ENCODE data around the gene DCLRE1B. TPM values are rescaled to one million over a fixed set of nuclear protein-coding genes. Genes with fewer than 3 reads are reported as not detected.

DCLRE1B gene
- polyA plus RNA-seq, 1 experiment = 4.5 TPM

- no peak overlapping the region for H3K4me3 ChIP-seq (ENCODE audit: low read depth, low read length)
Observed at GRCh38 chr1:113912594-113913311, 7.6 kb downstream of the DCLRE1B start.

GRCh38 chr1:113913312-113913668 is 8.2 kb downstream of the DCLRE1B start:
- H3K4me3 ChIP-seq (ENCODE audit: low read depth, low read length) = no peak overlapping the region
- ChIA-PET POLR2A (interaction anchor here (0.6 kb wide), 1 partner anchor 259 kb away, joined by 3 read pairs; no protein-coding TSS in a partner anchor), CTCF (interaction anchor here (0.6 to 1.3 kb wide), 3 partner anchors 16 to 125 kb away, joined by 3 to 4 read pairs (median 4); partner anchors contain the start of gene HIPK1)
- no peak for DNase-seq (ENCODE audit: low read depth)
- no peaks in the 10 kb centered on the region for H3K27me3 ChIP-seq (ENCODE audit: control insufficient read depth, insufficient read depth, low read length)
- no peak for TF ChIP-seq CTCF (IDR thresholded peaks at IDR 0.05; ENCODE audit: insufficient read depth, low read depth, low read length)
- peaks cover 5% of the 10 kb centered on the region for H3K36me3 ChIP-seq (ENCODE audit: control insufficient read depth, insufficient read depth, low read length)

More at GRCh38 chr1:113912594-113913311, 7.6 kb downstream of the DCLRE1B start:
- ChIA-PET CTCF (interaction anchor here (0.6 to 1.3 kb wide), 3 partner anchors 16 to 125 kb away, joined by 3 to 4 read pairs (median 4); partner anchors contain the start of gene HIPK1), POLR2A (interaction anchor here (0.6 kb wide), 2 partner anchors 105 to 258 kb away, joined by 3 to 9 read pairs; no protein-coding TSS in a partner anchor)
- TF ChIP-seq CTCF (IDR thresholded peaks at IDR 0.05; ENCODE audit: insufficient read depth, low read depth, low read length) = no peak
- Histone ChIP-seq H3K27me3 (ENCODE audit: control insufficient read depth, insufficient read depth, low read length) (no peaks in the 10 kb centered on the region), H3K36me3 (ENCODE audit: control insufficient read depth, insufficient read depth, low read length) (peaks cover 5% of the 10 kb centered on the region)
- DNase-seq (ENCODE audit: low read depth) = no peak

DNA sequence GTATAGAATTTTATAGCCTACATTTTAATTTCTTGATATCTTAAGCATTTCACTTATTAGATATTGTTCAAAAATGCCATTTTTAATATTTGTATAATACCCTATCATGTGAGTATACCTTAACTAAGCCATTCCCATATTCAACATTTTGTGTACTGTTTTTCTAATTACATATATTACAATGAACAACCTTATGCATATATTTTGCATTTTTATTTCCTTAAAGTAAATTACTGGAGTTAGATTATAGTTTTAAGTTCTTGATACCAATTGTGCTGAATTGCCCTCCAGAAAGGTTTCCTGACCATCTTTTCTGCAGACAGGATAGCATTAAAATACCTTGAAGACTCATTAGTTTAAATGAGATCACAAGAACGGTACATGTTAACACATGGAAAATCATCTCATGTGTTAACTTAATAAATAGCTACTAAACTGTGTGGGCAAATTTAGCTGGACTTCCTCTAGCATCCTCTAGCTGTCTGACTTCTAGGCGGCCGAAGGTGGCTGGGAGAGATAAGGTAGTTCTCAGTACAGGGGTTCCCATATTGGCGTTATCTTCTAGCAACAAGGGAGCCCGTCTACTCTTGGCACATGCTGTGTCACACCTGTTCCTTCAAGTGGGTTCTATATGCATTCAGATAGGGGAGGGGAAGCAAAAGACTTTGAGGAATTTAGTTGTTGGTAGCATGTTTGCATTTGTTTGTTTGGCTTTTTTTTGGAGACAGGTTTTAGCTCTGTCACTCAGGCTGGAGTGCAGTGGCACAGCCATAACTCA is 8.9 kb downstream of the DCLRE1B start:
- Histone ChIP-seq H3K27me3 (ENCODE audit: control insufficient read depth, insufficient read depth, low read length) (no peaks in the 10 kb centered on the region), H3K36me3 (ENCODE audit: control insufficient read depth, insufficient read depth, low read length) (peaks cover 5% of the 10 kb centered on the region), H3K4me3 (ENCODE audit: low read depth, low read length) (no peak overlapping the region)
- TF ChIP-seq CTCF (IDR thresholded peaks at IDR 0.05; ENCODE audit: insufficient read depth, low read depth, low read length) = no peak
- POLR2A ChIA-PET = no interaction called here
- CTCF ChIA-PET = interaction anchor here (1.3 kb wide), 2 partner anchors 15 to 17 kb away, joined by 4 read pairs; partner anchors contain the start of gene HIPK1
- DNase-seq (ENCODE audit: low read depth) = no peak

DNA sequence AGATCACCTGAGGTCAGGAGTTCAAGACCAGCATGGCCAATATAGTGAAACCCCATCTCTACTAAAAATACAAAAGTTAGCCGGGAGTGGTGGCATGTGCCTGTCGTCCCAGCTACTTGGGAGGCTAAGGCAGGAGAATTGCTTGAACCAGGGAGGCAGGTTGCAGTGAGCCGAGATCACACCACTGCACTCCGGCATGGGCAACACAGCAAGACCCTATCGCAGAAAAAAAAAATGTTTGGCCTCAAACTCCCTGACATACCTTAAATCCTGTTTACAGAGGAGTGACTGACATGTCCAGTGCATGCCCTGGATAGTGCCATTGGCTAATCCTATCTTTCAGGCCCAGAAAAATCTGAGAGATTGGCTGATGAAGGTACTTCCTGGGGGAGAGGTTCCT is 11.8 kb downstream of the DCLRE1B start:
- no peak for DNase-seq (ENCODE audit: low read depth)
- no peak for TF ChIP-seq CTCF (IDR thresholded peaks at IDR 0.05; ENCODE audit: insufficient read depth, low read depth, low read length)
- POLR2A ChIA-PET = interaction anchor here (0.7 kb wide), 1 partner anchor 56 kb away, joined by 4 read pairs; no protein-coding TSS in a partner anchor
- no peak overlapping the region for H3K4me3 ChIP-seq (ENCODE audit: low read depth, low read length)
- CTCF ChIA-PET = interaction anchor here (1.6 kb wide), 1 partner anchor 11 kb away, joined by 5 read pairs; no protein-coding TSS in a partner anchor
- no peaks in the 10 kb centered on the region for H3K36me3 ChIP-seq (ENCODE audit: control insufficient read depth, insufficient read depth, low read length)
- no peaks in the 10 kb centered on the region for H3K27me3 ChIP-seq (ENCODE audit: control insufficient read depth, insufficient read depth, low read length)
